ENCODE results near the gene SLC2A11. TPM values are rescaled to one million over a fixed set of nuclear protein-coding genes. Genes with fewer than 3 reads are reported as not detected.
"Not testable (repeated sequence)": the region's sequence is repeated elsewhere in the genome, so short reads cannot be mapped to it uniquely, and the experiment has no call there.

SLC2A11 gene
- total RNA-seq, 1 donor from 2014 or later, result 8.2 TPM

DNA sequence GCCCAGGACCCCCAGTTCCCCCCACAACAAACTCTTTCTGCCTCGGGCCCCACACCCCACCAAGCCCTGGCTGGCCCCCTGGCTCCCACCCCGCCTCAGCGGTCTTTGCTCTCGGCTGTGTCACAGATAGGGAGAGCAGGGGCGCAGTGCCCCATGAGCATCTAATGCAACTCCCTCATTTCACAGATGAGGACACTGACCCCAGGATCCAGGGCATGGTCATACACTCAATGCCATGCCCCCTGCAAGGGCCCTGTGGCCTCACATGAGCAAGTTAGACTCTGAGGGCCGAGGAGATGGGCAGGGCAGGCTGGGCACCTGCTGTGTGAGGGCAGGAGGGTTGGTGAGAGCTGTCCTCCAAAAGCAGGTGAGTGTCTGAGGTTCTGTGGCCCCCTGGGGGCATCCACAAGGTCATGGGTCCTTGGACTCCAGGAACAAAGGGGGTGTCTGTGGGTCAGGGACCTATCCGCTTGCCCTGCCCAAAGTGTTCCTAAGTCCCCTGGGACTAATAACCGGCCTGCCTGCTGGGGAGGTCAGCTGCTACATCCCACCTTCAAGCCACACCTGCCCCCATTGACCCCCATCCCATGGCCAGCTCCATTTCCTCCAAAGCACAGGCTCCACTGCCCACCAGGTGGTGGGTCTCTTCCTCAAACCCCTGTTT, 39.0 kb downstream of the SLC2A11 start:
- TF ChIP-seq, protein P1, sequence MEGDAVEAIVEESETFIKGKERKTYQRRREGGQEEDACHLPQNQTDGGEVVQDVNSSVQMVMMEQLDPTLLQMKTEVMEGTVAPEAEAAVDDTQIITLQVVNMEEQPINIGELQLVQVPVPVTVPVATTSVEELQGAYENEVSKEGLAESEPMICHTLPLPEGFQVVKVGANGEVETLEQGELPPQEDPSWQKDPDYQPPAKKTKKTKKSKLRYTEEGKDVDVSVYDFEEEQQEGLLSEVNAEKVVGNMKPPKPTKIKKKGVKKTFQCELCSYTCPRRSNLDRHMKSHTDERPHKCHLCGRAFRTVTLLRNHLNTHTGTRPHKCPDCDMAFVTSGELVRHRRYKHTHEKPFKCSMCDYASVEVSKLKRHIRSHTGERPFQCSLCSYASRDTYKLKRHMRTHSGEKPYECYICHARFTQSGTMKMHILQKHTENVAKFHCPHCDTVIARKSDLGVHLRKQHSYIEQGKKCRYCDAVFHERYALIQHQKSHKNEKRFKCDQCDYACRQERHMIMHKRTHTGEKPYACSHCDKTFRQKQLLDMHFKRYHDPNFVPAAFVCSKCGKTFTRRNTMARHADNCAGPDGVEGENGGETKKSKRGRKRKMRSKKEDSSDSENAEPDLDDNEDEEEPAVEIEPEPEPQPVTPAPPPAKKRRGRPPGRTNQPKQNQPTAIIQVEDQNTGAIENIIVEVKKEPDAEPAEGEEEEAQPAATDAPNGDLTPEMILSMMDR (IDR thresholded peaks at IDR 0.05; ENCODE audit: insufficient read depth, low read length, severe bottlenecking), result no peak
- FAIRE-seq (no peak), DNase-seq (ENCODE audit: low read depth) (no peak)
- H3K27me3 ChIP-seq (ENCODE audit: control insufficient read depth, insufficient read depth, low read length), result no peaks in the 10 kb centered on the region
- peaks cover 18% of the 10 kb centered on the region for H3K36me3 ChIP-seq (ENCODE audit: control insufficient read depth, insufficient read depth, low read length)
- H3K4me3 ChIP-seq (ENCODE audit: low read depth, low read length), result no peak overlapping the region

DNA sequence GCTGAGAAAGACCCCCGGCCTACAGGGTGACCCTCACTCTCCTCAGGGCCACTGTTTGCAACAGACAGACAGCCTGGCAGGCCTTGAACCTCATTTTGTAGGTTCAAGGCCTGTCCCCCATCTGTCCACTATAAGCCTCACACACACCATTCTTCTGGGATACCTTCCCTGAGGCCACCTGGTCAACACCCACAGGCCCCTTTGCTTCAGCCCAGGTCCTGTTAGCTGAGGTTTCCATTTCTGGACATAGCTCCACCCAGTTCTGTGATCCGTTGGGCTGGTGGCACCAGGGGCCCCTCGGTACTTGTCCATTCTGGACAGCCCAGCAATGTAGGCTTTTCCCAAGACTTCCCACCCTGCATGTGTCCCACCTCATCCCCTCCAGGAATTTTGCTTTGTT, 39.6 kb downstream of the SLC2A11 start:
- Histone ChIP-seq H3K27me3 (ENCODE audit: control insufficient read depth, insufficient read depth, low read length) (no peaks in the 10 kb centered on the region), H3K36me3 (ENCODE audit: control insufficient read depth, insufficient read depth, low read length) (peaks cover 18% of the 10 kb centered on the region), H3K4me3 (ENCODE audit: low read depth, low read length) (no peak overlapping the region)
- FAIRE-seq (no peak), DNase-seq (ENCODE audit: low read depth) (no peak)
- TF ChIP-seq, protein P1 (IDR thresholded peaks at IDR 0.05; ENCODE audit: insufficient read depth, low read length, severe bottlenecking), result no peak

DNA sequence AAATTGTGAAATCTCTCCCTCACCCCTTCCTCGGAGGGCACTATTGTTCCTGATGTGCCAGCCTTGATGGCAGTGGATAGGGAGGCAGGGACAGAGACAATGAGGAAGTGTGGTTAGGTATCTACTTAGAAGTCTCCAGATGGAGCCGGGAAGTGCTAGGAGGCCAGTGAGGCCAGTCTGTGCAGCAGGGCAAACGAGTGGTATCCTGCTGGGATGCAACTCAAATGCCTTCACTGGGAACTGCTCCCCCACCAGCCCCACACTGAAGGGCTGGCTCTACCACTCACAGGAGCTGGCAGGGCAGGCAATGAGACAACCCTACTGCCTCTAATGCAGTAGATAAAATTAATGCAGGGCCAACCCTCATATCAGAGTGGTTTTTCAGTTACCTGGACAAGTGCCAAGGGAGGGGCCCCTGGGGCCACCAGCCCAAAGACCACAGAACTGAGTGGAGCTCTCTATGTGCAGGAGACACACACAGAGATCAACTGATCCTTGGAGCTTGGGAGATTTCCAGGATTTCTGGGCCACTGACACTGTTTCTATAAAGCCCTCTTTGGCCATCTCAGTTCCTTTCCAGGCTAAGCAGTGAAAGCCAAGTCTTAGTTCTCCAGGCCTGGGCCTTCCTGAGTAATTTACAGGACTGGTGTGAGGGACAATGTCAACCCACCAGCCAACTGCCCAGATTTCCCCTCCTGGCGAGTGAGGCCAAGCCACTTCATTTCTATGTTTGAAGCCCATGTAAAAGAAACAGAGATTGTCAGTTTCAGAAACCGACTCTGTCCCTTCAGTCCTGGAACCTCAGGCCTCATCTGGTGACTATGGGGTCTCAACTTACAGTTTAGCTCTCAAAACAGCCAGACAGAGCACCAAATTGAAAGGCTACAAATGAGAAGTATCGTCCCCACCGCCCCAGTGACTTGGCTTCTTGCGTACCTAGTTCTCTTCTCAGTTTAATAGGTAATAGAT, 40.6 kb downstream of the SLC2A11 start:
- Histone ChIP-seq H3K4me3 (ENCODE audit: low read depth, low read length) (no peak overlapping the region), H3K27me3 (ENCODE audit: control insufficient read depth, insufficient read depth, low read length) (no peaks in the 10 kb centered on the region), H3K36me3 (ENCODE audit: control insufficient read depth, insufficient read depth, low read length) (peaks cover 18% of the 10 kb centered on the region)
- TF ChIP-seq, protein P1 (IDR thresholded peaks at IDR 0.05; ENCODE audit: insufficient read depth, low read length, severe bottlenecking), result no peak
- DNase-seq (ENCODE audit: low read depth) (no peak), FAIRE-seq (no peak)

DNA sequence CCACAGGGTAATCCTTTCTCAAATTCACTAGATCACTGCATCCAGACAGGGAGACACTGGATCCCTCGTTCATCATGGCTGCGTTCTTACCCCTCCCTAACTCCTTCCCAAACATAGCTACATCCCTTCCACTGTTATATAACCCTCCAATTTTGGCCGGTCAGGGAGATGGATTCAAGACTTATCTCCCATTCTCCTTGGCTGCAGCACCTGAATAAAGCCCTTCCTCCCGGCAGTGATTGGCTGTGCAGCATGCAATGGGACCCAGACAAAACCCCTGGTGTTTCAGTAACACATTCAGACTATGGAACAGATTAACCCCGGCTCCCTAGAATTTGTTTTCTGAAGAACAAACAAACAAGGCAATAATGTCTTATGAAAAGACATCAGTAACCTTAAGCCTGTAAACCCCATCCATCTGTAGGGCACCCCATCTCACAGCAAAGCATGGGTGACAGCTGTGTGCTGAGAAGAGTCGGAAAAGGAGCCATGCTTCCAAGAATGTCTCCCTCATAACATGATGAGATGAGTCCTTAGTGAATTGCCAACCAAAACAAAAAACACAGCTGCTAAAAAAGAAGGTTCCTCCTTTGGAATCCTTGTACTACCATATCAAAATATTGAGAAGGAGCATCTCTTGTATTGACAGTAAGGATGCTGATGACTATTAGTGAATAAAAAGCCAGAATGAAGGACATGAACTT, 41.5 kb downstream of the SLC2A11 start:
- no peak for FAIRE-seq
- H3K36me3 ChIP-seq (ENCODE audit: control insufficient read depth, insufficient read depth, low read length), result peaks cover 18% of the 10 kb centered on the region
- DNase-seq (ENCODE audit: low read depth), result no peak
- TF ChIP-seq, protein P1 (IDR thresholded peaks at IDR 0.05; ENCODE audit: insufficient read depth, low read length, severe bottlenecking), result no peak
- no peak overlapping the region for H3K4me3 ChIP-seq (ENCODE audit: low read depth, low read length)
- no peaks in the 10 kb centered on the region for H3K27me3 ChIP-seq (ENCODE audit: control insufficient read depth, insufficient read depth, low read length)

DNA sequence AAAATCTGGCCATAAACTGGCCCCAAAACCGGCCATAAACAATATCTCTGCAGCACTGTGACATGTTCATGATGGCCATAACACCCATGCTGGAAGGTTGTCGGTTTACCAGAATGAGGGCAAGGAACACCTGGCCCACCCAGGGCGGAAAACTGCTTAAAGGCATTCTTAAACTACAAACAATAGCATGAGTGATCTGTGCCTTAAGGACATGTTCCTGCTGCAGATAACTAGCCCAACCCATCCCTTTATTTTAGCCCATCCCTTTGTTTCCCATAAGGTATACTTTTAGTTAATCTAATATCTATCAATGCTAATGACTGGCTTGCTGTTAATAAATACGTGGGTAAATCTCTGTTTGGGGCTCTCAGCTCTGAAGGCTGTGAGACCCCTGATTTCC, 42.6 kb downstream of the SLC2A11 start:
- not testable (repeated sequence) for DNase-seq (ENCODE audit: low read depth); H3K27me3 ChIP-seq (ENCODE audit: control insufficient read depth, insufficient read depth, low read length); H3K4me3 ChIP-seq (ENCODE audit: low read depth, low read length); FAIRE-seq
- peaks cover 18% of the 10 kb centered on the region for H3K36me3 ChIP-seq (ENCODE audit: control insufficient read depth, insufficient read depth, low read length)

DNA sequence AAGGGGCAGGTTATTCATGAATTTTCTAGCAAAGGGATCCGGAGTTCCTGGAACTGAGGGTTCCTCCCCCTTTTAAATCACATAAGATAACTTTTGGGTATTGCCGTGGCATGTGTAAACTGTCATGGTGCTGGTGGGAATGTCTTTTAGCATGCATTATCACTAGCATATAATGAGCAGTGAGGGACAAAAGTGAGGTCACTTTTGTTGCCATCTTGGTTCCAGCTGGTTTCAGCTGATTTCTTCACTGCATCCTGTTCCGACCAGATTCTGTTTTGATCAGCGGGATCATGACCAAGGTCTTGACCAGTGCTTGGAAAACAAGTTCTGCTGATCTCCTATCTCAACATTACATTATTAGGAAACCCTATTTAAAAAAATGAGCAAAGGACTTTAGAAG, 43.9 kb downstream of the SLC2A11 start:
- TF ChIP-seq, protein P1 (IDR thresholded peaks at IDR 0.05; ENCODE audit: insufficient read depth, low read length, severe bottlenecking), result no peak
- Histone ChIP-seq H3K27me3 (ENCODE audit: control insufficient read depth, insufficient read depth, low read length) (no peaks in the 10 kb centered on the region), H3K4me3 (ENCODE audit: low read depth, low read length) (no peak overlapping the region), H3K36me3 (ENCODE audit: control insufficient read depth, insufficient read depth, low read length) (peaks cover 8% of the 10 kb centered on the region)
- no peak for FAIRE-seq
- DNase-seq (ENCODE audit: low read depth), result no peak
